ENCODE measurements around the gene GNG12. TPM values are rescaled to one million over a fixed set of nuclear protein-coding genes. Genes with fewer than 3 reads are reported as not detected.

The GNG12 gene
- total and polyA plus RNA-seq, 9 of the 15 experiments (the other 6 are each of a cell fraction or from before 2014, with no cell fraction given), result 2.6 to 6.0 (median 4.1) TPM

DNA sequence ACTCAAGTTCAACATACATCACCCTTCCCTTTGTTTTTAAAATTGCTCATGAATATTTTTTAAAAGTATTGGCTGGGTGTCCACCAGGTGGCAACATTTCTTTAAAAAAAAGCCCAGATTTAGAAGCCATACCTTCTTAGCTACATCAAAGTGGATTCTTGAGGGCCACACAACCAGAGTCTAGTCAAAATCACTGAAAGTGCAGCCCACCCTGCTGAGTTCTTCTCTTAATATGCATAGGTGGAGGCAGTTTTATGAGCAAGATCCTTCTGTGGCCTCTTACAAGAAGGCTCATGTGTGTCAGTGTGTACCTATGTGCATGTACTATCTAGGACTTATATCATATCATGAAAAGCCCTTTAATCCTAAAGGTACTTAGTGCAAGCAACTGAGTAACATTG lies 16.9 kb upstream of the GNG12 start:
- H3K4me1 ChIP-seq (replicated peaks in 1 of 2; ENCODE audit: control insufficient read depth in 2 of 2, insufficient read depth in 2 of 2, low read length in 2 of 2), result no peaks in the 10 kb centered on the region; a peak in 2 of 5 replicates
- no peaks in the 10 kb centered on the region for H4K20me1 ChIP-seq (replicated peaks; ENCODE audit: control insufficient read depth, insufficient read depth, low read length)
- no peak overlapping the region for H2AFZ ChIP-seq (ENCODE audit: low read depth, low read length)
- ATAC-seq (peak; percentile 71), DNase-seq (ENCODE audit: extremely low read depth in 1 of 4, low spot score in 3 of 4) (peak; percentile 15 to 49 (median 26)), FAIRE-seq (peak; percentile 61)
- in situ Hi-C loops (cut with MboI), result loop anchor here (5.0 to 10.0 kb wide), 4 partner anchors 83 to 495 kb away; no protein-coding TSS in a partner anchor
- no peak overlapping the region for H3K4me3 ChIP-seq
- no peaks in the 10 kb centered on the region for H3K9me1 ChIP-seq (ENCODE audit: control insufficient read depth, insufficient read depth, low read length)
- H3K4me2 ChIP-seq (ENCODE audit: insufficient read depth, low read length), result no peak overlapping the region
- no peaks in the 10 kb centered on the region for H3K36me3 ChIP-seq (ENCODE audit: control insufficient read depth, insufficient read depth, low read length)
- no peak overlapping the region for H3K9ac ChIP-seq (ENCODE audit: insufficient read depth in 1 of 2, low read depth in 2 of 2, low read length in 2 of 2)
- intact Hi-C loops (cut with micrococcal nuclease), result loop anchor here (1.0 to 5.0 kb wide), 2 partner anchors 84 to 318 kb away; no protein-coding TSS in a partner anchor
- H3K27ac ChIP-seq (ENCODE audit: extremely low read depth, low read depth, low read length), result no peak overlapping the region
- BruUV-seq (replicated peaks), result no TSS peak
- ChIA-PET CTCF (ENCODE audit: low intra/inter-chr PET ratio) (interaction anchor here (0.6 to 6.7 kb wide), 5 partner anchors 159 to 496 kb away, joined by 3 to 37 read pairs (median 3); no protein-coding TSS in a partner anchor), POLR2A (interaction anchor here (0.5 to 1.6 kb wide), 5 partner anchors 29 to 471 kb away, joined by 3 to 4 read pairs (median 3); no protein-coding TSS in a partner anchor)
- H3K9me3 ChIP-seq (replicated peaks; ENCODE audit: control insufficient read depth, insufficient read depth, low read depth, low read length), result no peaks in the 10 kb centered on the region
- peaks cover 0 to 1% of the 10 kb centered on the region in 2 experiments; a peak in 1 of 5 replicates for H3K27me3 ChIP-seq (ENCODE audit: control insufficient read depth in 2 of 2, insufficient read depth in 2 of 2, low read length in 2 of 2)
- H3K79me2 ChIP-seq (ENCODE audit: control insufficient read depth, insufficient read depth, low read length), result no peaks in the 10 kb centered on the region
- no peak for TF ChIP-seq HDAC6 (IDR thresholded peaks at IDR 0.05; ENCODE audit: low read depth, low read length)
- TF ChIP-seq ZNF324 (CRISPR knock-in tag; IDR thresholded peaks at IDR 0.05), result no peak
- peak; percentile 87 to 91 for TF ChIP-seq RAD21 (CRISPR knock-in tag; conservative IDR thresholded peaks at IDR 0.05 in 1 of 2, IDR thresholded peaks at IDR 0.05 in 1 of 2)
- TF ChIP-seq LEF1 (IDR thresholded peaks at IDR 0.05), result 0 out of 2 replicates have a peak, but pooled peaks have one; percentile 8
- TF ChIP-seq SMARCA5 (IDR thresholded peaks at IDR 0.05), result no peak
- TF ChIP-seq, protein P1, sequence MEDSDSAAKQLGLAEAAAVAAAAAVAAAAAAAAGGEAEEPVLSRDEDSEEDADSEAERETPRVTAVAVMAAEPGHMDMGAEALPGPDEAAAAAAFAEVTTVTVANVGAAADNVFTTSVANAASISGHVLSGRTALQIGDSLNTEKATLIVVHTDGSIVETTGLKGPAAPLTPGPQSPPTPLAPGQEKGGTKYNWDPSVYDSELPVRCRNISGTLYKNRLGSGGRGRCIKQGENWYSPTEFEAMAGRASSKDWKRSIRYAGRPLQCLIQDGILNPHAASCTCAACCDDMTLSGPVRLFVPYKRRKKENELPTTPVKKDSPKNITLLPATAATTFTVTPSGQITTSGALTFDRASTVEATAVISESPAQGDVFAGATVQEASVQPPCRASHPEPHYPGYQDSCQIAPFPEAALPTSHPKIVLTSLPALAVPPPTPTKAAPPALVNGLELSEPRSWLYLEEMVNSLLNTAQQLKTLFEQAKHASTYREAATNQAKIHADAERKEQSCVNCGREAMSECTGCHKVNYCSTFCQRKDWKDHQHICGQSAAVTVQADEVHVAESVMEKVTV (CRISPR knock-in tag; IDR thresholded peaks at IDR 0.05), result peak; percentile 83
- peak; percentile 50 for TF ChIP-seq SMC3 (conservative IDR thresholded peaks at IDR 0.05; ENCODE audit: insufficient read depth, low read depth, low read length)
- TF ChIP-seq, protein P2, sequence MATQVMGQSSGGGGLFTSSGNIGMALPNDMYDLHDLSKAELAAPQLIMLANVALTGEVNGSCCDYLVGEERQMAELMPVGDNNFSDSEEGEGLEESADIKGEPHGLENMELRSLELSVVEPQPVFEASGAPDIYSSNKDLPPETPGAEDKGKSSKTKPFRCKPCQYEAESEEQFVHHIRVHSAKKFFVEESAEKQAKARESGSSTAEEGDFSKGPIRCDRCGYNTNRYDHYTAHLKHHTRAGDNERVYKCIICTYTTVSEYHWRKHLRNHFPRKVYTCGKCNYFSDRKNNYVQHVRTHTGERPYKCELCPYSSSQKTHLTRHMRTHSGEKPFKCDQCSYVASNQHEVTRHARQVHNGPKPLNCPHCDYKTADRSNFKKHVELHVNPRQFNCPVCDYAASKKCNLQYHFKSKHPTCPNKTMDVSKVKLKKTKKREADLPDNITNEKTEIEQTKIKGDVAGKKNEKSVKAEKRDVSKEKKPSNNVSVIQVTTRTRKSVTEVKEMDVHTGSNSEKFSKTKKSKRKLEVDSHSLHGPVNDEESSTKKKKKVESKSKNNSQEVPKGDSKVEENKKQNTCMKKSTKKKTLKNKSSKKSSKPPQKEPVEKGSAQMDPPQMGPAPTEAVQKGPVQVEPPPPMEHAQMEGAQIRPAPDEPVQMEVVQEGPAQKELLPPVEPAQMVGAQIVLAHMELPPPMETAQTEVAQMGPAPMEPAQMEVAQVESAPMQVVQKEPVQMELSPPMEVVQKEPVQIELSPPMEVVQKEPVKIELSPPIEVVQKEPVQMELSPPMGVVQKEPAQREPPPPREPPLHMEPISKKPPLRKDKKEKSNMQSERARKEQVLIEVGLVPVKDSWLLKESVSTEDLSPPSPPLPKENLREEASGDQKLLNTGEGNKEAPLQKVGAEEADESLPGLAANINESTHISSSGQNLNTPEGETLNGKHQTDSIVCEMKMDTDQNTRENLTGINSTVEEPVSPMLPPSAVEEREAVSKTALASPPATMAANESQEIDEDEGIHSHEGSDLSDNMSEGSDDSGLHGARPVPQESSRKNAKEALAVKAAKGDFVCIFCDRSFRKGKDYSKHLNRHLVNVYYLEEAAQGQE (IDR thresholded peaks at IDR 0.05; ENCODE audit: borderline replicate concordance), result peak; percentile 70; the same call in 1 of the 2 replicates
- TF ChIP-seq, protein P2 (CRISPR knock-in tag; IDR thresholded peaks at IDR 0.05; ENCODE audit: low read depth), result no peak

All from K562 (cell line).